Measurements from ENCODE around the gene RNASE13.

GRCh38 chr14:21055432-21056117 lies 21.0 kb upstream of the RNASE13 start:
- TF ChIP-seq CTCF (IDR thresholded peaks at IDR 0.05) (no peak), POLR2A (IDR thresholded peaks at IDR 0.05) (no peak)
